ENCODE results near the gene POLK. TPM values are rescaled to one million over a fixed set of nuclear protein-coding genes. Genes with fewer than 3 reads are reported as not detected.

Gene POLK
- total and polyA plus RNA-seq, 2 of the 4 experiments (the other 2 are of a cell fraction), result 10.4 to 24.4 TPM

DNA sequence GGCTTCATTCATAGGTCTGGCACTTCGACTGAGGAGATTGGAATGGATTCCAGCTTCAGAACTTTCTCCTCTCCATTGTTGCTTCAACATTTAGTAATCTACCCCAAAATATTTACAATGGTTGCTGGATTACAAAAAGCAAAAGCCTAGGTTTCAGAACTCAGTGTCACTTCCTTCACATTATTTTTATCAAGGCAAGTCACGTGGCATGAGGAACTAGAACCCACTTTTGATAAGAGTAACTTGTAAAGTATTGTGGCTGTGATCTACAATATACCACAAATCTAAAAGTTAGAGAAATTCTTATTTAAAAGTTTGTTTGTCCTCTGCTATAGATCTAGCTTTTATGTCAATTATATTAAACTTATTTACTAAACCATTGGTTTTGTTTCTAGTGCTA lies 59.9 kb downstream of the POLK start:
- no peaks in the 10 kb centered on the region for H3K9me3 ChIP-seq (ENCODE audit: control insufficient read depth, insufficient read depth, low read length)
- no peak overlapping the region for H2BK15ac ChIP-seq (ENCODE audit: low read depth, low read length)
- H4K20me1 ChIP-seq (ENCODE audit: insufficient read depth, low read length), result peaks cover 2% of the 10 kb centered on the region
- H3K56ac ChIP-seq (ENCODE audit: extremely low read depth, insufficient read depth, low read length), result no peak overlapping the region
- no peaks in the 10 kb centered on the region for H3K27me3 ChIP-seq (ENCODE audit: control insufficient read depth, insufficient read depth, low read length)
- H2AK5ac ChIP-seq (ENCODE audit: low read depth, low read length), result no peak overlapping the region
- dilution Hi-C loops (cut with HindIII; ENCODE audit: low sequenced_read_pairs, unreplicated experiment), result no loop called here
- H3K4me1 ChIP-seq (ENCODE audit: control insufficient read depth, insufficient read depth, low read length), result peaks cover 6% of the 10 kb centered on the region
- no peak overlapping the region for H3K4ac ChIP-seq (ENCODE audit: low read depth, low read length)
- ATAC-seq (ENCODE audit: low read depth) (no peak), DNase-seq (no peak)
- H3K4me3 ChIP-seq (ENCODE audit: insufficient read depth, low read depth, low read length), result no peak overlapping the region
- WGBS, 2 experiments (ENCODE audit: extremely low coverage in 2 of 2, insufficient read length in 1 of 2), result no CpG with 5 or more reads among the region's 2 CpGs
- no peak overlapping the region for H3K9ac ChIP-seq (ENCODE audit: low read depth, low read length)
- H3K14ac ChIP-seq (replicated peaks; ENCODE audit: low read depth, low read length), result no peak overlapping the region
- H4K91ac ChIP-seq (ENCODE audit: insufficient read depth, low read depth, low read length), result no peak overlapping the region
- peaks cover 4% of the 10 kb centered on the region; the same call in 1 of the 2 replicates for H3K36me3 ChIP-seq (ENCODE audit: control insufficient read depth, insufficient read depth, low read length)
- peaks cover 6 to 26% of the 10 kb centered on the region in 2 experiments; a peak in 3 of 4 replicates for H3K79me1 ChIP-seq (ENCODE audit: low read depth in 1 of 2, low read length in 2 of 2)
- no peak overlapping the region for H2AK9ac ChIP-seq (replicated peaks; ENCODE audit: low read depth, low read length, poor library complexity)
- in situ Hi-C loops (cut with MboI; ENCODE audit: low sequenced_read_pairs), result no loop called here
- H2BK5ac ChIP-seq (ENCODE audit: low read depth, low read length, poor library complexity, severe bottlenecking), result no peak overlapping the region
- H3K18ac ChIP-seq (ENCODE audit: low read depth, low read length), result no peak overlapping the region
- ChIA-PET POLR2A (ENCODE audit: unreplicated experiment) (no interaction called here), CTCF (interaction anchor here (0.7 kb wide), 1 partner anchor 248 kb away, joined by 3 read pairs; no protein-coding TSS in a partner anchor)
- no peak overlapping the region for H2AFZ ChIP-seq (replicated peaks; ENCODE audit: low read length, poor library complexity)
- H4K5ac ChIP-seq (ENCODE audit: low read depth, low read length), result no peak overlapping the region
- no peak overlapping the region for H3K23ac ChIP-seq (ENCODE audit: low read depth, low read length)
- no peak overlapping the region for H3K4me2 ChIP-seq (ENCODE audit: low read depth, low read length)
- H2BK20ac ChIP-seq (ENCODE audit: low read depth, low read length), result no peak overlapping the region
- intact Hi-C loops (cut with micrococcal nuclease), result no loop called here
- TF ChIP-seq MAZ (IDR thresholded peaks at IDR 0.05; ENCODE audit: borderline replicate concordance, low read depth, low read length) (no peak), MXI1 (IDR thresholded peaks at IDR 0.05; ENCODE audit: borderline replicate concordance, low read depth, low read length) (no peak), RAD21 (IDR thresholded peaks at IDR 0.05; ENCODE audit: low read length) (no peak), SMC3 (IDR thresholded peaks at IDR 0.05; ENCODE audit: low read depth, low read length) (no peak), CHD1 (IDR thresholded peaks at IDR 0.05; ENCODE audit: low read depth, low read length) (no peak), CEBPB (IDR thresholded peaks at IDR 0.05; ENCODE audit: low read depth, low read length) (no peak)
- TF ChIP-seq, protein P1, sequence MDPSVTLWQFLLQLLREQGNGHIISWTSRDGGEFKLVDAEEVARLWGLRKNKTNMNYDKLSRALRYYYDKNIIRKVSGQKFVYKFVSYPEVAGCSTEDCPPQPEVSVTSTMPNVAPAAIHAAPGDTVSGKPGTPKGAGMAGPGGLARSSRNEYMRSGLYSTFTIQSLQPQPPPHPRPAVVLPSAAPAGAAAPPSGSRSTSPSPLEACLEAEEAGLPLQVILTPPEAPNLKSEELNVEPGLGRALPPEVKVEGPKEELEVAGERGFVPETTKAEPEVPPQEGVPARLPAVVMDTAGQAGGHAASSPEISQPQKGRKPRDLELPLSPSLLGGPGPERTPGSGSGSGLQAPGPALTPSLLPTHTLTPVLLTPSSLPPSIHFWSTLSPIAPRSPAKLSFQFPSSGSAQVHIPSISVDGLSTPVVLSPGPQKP (IDR thresholded peaks at IDR 0.05; ENCODE audit: borderline replicate concordance, low read depth, low read length), result no peak
- TF ChIP-seq, protein P2, sequence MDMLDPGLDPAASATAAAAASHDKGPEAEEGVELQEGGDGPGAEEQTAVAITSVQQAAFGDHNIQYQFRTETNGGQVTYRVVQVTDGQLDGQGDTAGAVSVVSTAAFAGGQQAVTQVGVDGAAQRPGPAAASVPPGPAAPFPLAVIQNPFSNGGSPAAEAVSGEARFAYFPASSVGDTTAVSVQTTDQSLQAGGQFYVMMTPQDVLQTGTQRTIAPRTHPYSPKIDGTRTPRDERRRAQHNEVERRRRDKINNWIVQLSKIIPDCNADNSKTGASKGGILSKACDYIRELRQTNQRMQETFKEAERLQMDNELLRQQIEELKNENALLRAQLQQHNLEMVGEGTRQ (IDR thresholded peaks at IDR 0.05; ENCODE audit: low read depth, low read length), result no peak
- no peak overlapping the region for H4K8ac ChIP-seq (ENCODE audit: low read depth in 2 of 2, low read length in 2 of 2)
- H3K27ac ChIP-seq (ENCODE audit: insufficient read depth, low read length), result no peak overlapping the region
- H2BK120ac ChIP-seq (ENCODE audit: low read depth, low read length), result no peak overlapping the region
- no TSS peak for BruUV-seq (replicated peaks)
- H3K9me1 ChIP-seq (ENCODE audit: insufficient read depth, low read length), result peaks cover 4% of the 10 kb centered on the region
